Ishikawa (cell line): Measurements from ENCODE around the gene NLGN1.

Experiments
- EP300 ChIP-seq: IDR thresholded peaks from 2 replicates; pipeline ENCODE4 v1.6.1; 2012; ENCODE audit warnings: borderline replicate concordance
- RAD21 ChIP-seq: IDR thresholded peaks from 2 replicates; pipeline ENCODE4 v1.6.1; 2012; ENCODE audit warnings: low read depth

DNA sequence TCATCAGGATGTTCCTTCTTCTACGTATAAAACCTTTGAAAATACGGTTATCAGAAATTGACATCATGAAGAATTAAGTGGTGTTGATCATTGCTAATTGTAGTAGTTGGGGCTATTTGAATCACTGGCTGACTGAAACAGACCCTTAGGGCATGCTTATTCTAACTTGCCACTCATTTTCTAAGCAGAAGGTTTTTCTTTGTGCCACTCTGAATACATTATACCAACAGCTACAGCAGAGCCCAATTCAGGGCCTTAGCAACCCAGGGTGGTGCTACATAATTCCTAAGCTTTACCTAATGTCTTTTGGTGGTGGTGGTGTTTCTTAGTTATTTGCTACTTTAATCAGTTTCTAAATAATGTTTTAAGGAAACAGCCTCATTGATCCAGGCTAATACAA is 524.2 kb downstream of the NLGN1 start:
- TF ChIP-seq EP300 (no peak), RAD21 (no peak)
